Esophagus muscularis mucosa (tissue), 4 donors: ENCODE measurements around the gene SLC25A39.

Source experiments
- CTCF ChIP-seq, 3 experiments: fragments of 200-600 bp in 2 of 3; fragments of 450-650 bp in 1 of 3; sonication (generic) in 2 of 3; IDR thresholded peaks; one replicate each; pipeline ENCODE4 v1.5.1; 2017 to 2019; ENCODE audit warnings: antibody characterized with exemption in 3 of 3, mild to moderate bottlenecking in 2 of 3, moderate library complexity in 1 of 3
- EP300 ChIP-seq: sonication (generic); formaldehyde crosslinking; IDR thresholded peaks from one replicate; pipeline ENCODE4 v1.6.1; 2017; ENCODE audit warnings: antibody characterized with exemption
- POLR2AphosphoS5 ChIP-seq, 2 donors: sonication (generic); formaldehyde crosslinking; IDR thresholded peaks; one replicate each; pipeline ENCODE4 v1.6.1; 2017; ENCODE audit warnings: antibody characterized with exemption in 2 of 2

GRCh38 chr17:44359458-44360143 lies 35.0 kb upstream of the SLC25A39 start:
- TF ChIP-seq CTCF (IDR thresholded peaks at IDR 0.05) = no peak
- TF ChIP-seq EP300 = no peak
- TF ChIP-seq POLR2AphosphoS5 (IDR thresholded peaks at IDR 0.05) = no peak
